ENCODE measurements around the gene EBF4.
"Not testable (repeated sequence)": the region's sequence is repeated elsewhere in the genome, so short reads cannot be mapped to it uniquely, and the experiment has no call there.

Gene EBF4

DNA sequence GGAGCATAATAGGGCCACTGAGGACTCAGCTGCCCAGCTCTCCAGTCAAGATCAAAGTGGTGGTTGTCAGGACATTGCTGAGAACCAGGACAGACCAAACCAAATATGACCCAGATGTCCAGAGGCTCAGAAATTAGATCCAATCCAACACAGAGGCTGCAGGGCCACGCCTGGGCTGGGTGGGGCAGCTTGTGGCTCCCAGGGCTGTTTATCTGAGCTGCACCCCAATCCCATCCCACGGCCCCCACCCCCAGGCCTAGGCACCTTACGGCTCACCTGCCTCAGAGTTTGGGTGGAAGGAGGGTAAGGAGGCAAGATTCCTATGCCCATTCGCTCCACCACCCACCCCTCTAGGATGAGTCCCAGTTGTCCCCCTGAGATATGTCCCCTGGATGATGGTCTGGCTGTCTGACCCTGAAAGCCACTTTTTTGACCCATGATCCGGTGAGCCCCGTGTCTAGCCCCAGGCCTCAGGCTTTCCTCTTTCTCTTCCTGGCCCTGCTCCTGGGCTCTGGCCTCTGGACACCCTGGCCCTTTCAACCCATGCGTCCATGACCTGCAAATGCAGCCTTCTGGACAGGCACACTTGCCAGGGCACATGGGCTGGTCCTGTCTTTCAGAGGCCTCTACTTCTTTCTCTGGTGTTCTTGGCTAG is 67.8 kb downstream of the EBF4 start:
- no peak for DNase-seq

DNA sequence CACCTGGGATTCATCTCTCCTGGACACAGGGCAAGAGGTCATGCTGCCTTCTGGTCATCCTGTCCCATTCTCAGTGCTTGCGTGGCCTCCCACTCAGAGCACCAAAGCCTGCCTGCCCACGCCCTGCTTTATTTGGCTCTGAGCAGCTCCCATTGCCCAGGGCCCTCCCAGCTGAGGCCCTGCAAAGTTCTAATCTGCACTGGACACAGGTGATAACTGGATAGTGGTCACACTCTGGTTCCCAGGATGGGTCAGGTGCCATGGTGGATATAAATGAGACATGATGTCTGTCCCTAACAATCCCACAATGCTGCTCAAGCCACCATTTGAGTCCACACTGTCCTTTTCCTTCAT is 68.3 kb downstream of the EBF4 start:
- no peak for DNase-seq

DNA sequence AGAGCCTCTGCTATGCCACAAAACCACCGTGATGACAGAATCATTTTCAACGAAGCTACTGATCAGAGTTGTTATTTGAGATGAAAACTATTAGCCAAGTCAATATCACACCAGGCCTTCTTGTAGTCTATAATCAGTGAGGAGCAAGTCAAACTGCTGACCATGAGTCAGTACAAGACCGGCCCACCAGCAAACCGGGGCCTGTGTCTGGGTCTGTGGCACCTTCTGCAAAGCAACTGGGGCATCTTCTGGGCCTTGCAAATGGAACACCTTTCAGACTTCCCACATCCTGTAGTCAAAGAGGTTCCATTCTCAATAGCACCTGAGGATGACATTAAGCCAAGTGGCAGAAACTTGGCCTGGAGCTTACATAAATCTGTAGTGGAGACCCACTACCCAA is 69.3 kb downstream of the EBF4 start:
- DNase-seq = no peak

DNA sequence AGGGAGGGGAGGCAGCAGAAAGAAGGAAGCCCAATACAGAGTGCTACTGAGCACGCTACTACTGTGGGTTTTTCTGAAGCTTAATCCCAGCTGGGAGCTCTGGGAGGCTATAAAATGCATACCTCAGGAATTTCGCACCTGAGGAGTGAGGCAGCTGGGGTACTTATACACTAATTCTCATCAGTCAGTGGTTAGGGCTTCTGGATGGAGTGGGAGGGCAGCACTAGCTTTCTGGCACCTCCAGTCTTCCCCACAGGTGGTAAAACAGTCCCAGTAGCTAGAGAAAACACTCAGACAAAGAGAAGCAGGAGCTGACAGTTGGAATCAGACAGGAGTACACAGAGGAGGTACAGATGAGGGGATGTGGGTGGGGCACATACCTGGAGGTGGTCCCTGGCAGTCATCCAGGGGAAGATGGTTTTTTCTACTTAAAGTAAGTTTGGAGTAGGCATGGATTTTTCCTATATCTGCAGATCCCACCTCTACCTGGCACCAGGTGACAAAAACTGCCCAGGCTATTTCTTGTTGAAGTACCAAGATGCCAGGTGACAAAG is 70.1 kb downstream of the EBF4 start:
- no peak for DNase-seq

DNA sequence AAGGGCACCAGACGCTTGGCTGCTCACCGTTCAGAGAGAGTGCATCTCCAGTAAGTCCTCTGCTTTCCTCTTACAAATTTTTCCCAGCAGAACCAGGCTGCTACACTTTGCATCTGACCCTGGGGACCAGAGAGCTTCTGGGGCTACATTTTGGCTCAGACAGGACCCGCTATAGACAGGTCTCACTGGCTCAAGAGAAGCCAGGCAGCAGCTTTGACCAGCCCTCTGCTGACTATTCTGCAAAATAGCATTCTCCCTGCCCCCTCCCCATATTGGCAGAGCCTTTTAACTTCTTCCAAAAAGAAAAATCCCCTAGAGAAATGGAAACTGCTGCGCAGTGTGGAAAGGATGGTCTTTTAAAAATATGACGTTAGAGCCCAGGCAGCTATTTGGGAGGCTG is 70.6 kb downstream of the EBF4 start:
- no peak for DNase-seq

DNA sequence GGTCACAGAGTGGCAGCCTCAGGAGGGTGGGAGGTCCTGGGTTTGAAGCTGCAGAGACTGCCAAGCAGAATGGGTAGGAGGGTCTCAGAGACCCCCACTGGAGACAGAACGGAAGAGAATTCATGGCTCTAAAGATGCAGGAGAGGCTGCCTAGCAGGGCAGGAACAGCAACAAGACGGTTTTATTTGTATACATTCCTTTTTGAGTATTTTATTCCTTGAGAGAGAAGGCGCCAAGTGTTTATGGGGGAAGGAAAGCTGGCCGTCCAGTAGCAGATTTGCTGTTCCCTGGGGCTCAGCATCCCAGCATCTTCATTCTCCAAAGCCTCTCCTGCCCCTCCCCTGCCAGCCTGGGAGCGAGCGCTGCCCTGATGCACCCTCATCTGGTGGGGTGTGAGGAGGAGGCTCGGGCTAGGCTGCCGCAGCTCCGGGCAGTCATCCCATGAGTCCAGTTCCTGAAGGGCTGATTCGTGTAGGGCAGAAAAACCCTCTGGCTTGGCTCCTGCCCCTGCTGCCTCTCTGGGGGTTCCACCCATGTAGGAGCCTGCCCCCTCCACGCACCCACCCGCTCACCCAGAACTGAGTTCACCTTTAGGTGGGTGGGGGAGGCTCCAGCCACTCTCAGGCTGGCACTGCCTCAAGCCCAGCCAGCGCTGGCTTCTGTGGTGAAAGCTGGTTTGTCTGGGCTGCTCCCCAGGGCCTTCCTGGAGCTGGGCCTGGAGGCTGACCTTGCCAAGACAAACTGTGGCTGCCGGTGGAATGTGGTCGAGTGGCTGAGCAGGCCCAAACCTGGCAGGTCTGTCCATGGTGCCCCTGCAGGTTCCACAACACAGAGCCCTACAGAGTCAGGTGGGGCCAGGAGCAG is 75.4 kb downstream of the EBF4 start:
- DNase-seq = no peak

DNA sequence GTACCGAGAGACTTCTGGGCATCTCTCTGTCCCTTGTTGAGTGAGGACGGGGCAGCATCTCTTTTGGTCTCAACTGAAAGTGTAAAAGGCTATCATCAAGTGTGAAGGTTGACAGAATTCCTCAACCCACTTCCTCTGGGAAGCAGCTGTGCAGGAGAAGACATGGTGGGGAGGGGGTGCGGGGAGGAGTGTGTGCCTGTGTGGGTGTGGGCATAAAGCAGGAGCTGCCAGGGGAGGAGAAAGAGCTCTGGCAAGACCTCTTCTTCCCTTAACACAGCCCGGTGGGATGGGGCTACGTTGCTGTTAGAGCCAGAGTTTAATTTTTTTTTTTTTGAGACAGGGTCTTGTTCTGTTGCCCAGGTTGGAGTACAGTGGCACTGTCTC is 76.0 kb downstream of the EBF4 start:
- DNase-seq = no peak

DNA sequence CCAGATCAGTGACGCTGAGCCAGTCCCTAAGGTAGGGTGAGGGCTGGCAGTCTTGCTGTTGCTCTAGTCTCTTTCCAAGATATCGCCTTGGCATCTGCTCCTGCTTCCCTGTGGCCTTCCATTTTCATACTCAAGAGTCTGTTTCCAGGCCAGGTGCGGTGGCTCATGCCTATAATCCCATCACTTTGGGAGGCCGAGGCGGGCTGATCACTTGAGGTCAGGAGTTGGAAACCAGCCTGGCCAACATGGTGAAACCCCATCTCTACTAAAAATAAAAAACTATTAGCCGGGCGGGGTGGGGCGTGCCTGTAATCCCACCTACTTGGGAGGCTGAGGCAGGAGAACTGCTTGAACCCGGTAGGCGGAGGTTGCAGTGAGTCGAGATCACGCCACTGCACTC is 77.5 kb downstream of the EBF4 start:
- not testable (repeated sequence) for DNase-seq

DNA sequence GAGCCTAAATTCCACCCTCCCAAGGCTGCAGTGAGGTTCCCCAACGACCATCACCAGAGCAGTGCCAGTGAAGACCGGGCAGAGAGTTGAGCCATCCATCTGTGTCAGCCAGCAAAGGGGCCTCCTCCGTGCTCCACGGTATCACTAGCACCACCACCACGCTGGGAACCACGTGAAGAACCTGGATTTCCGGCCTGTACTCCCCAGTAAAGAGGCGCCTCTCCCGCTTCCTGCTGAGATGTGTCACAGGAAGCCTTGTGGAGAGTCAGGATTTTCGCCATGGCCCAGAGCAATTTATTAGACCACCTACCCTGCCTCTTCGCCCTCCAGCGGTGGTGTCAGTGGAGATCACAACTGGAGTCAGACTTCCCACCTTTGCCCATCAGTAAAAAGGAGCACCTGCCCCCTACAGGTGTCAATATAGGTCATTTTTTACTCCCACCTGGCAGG is 79.1 kb downstream of the EBF4 start:
- no peak for DNase-seq

DNA sequence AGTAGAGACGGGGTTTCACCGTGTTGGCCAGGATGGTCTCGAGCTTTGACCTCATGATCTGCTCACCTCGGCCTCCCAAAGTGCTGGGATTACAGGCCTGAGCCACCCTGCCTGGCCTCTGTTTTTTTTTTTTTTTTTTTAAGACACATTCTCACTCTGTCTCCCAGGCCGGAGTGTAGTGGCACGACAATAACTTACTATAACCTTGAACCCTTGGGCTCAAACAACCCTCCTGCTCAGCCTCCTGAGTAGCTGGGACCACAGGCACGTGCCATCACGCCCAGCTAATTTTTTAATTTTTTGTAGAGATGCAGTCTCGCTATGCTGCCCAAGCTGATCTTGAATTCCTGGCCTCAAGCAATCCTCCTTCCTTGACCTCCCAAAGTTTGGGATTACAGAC is 81.2 kb downstream of the EBF4 start:
- DNase-seq = no peak

DNA sequence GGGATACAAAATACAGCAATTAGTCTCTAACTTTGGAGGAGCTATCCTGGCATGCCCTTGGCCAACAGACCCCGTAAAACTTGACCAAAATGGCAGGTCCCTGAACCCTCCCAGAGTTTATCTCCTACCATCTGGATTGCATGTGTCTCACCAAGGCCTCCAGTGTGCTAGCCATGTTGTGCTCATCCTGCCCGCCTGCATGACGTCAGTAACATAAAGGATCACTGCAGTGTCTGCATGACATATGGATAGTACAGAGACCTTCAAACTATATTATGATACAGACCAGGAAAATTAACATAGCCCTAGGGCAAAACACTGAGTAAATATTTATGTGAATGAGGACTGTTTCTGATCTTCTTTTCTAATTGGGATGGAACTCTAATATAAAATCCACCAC is 82.6 kb downstream of the EBF4 start:
- DNase-seq = no peak

DNA sequence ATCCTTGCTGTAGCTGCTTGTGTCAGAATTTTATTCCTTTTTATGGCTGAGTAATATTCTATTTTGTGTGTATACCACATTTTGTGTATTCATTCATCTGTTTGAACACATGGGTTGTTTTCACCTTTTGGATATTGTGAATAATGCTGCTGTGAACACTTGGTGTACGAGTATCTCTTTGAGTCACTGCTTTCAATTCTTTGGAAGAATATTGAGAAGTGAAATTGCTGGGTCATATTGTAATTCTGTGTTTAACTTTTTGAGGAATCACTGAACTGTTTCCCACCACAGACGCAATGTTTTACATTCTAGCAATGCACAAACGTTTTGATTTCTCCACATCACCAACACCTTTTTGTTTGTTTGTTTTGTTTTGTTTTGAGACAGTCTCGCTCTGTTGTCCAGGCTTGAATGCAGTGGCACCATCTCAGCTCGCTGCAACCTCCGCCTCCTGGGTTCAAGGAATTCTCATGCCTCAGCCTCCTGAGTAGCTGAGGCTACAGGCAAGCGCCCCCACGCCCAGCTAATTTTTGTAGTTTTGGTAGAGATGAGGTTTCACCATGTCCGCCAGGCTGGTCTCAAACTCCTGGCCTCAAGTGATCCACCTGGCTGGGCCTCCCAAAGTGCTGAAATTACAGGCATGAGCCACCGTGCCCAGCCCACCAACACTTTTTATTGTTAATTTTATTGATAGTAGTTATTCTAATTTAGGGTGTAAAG is 86.2 kb downstream of the EBF4 start:
- no peak for DNase-seq

DNA sequence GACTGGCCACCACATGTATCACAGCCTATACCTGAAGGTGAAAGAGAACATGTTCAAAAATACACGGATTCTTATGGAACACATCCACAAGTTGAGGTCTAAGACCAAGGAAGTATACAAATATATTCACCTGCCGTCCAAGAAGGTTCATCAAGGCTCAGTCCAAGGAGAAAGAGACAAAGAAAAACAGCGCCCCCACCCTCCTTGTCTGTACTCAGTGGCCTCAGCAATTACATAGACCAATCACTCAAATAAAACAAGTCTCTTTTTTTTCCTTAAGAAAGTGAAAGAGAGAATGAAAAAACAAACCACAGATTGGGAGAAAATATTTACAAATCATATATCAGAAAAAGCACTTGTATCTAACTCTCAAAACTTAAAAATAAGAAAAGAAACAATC is 88.4 kb downstream of the EBF4 start:
- DNase-seq = no peak

DNA sequence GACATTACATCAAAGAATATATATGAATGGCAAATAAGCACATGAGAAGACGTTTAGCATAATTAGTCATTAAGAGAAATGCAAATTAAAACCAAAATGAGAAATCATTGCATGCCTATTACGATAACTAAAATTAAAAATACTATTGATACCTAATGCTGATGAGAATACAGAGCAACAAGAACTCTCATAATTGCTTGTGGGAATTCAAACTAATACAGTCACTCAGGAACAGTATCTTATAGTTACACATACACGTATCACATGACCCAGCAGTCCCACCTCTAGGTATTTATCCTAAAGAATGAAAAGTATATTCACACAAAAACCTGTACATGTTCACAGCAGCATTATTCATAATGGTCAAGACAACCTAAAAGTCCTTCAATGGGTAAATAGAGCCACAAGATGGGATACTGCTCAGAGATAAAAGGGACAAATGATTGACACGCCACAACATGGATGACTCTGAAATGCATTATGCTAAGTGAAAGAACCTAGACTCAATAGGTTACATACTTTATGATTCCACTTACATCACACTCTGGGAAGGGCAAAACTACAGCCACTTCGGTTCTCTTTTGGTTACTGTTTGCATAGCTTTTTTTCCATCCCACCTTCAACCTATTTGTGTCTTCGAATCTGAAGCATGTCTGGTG is 91.5 kb downstream of the EBF4 start:
- no peak for DNase-seq

DNA sequence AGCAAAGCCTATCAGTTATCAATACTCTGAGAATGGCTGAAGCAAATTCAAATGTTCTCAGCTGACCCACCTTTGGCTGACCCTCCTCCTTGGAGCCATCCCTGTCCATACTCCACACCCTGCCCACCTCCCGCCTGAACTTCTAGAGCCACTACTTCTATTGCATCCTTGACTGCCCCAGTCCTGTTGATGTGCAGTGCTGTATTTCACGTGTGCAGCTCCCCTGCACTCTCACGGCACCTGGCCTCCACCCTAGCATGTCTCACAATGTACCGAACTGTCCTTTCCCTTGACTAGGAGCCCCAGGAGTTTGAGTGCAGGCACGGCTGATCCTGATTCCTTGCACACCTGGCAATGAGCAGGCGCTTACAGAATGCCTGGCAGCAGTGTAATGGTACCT is 100.9 kb downstream of the EBF4 start:
- DNase-seq = no peak

DNA sequence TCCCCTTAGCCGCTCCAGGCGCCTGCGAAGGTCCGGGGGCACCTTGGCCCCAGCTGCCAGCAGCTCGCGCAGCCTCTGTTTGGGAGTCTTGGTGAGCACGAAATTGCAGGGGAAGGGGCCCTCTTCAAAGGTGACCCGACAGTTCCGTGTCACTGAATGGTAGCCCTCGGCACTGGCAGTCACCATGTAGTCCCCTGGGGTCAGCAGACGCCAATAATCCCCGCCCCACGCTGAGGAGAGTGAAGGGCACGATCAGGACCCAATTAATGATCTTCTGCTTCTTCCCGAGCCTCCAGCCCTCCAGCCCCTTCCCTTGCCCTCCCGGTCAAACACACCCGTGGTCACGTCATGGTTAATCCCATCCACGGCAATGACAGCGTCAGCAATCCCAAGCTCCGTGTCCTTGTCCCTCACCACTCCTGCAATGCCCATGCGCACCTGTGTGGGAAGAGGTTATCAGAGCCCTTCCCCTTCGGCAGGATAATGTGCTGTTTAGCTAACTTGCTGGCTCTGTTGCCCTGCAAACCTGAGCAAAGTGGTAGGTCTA is 101.7 kb downstream of the EBF4 start:
- DNase-seq = no peak

DNA sequence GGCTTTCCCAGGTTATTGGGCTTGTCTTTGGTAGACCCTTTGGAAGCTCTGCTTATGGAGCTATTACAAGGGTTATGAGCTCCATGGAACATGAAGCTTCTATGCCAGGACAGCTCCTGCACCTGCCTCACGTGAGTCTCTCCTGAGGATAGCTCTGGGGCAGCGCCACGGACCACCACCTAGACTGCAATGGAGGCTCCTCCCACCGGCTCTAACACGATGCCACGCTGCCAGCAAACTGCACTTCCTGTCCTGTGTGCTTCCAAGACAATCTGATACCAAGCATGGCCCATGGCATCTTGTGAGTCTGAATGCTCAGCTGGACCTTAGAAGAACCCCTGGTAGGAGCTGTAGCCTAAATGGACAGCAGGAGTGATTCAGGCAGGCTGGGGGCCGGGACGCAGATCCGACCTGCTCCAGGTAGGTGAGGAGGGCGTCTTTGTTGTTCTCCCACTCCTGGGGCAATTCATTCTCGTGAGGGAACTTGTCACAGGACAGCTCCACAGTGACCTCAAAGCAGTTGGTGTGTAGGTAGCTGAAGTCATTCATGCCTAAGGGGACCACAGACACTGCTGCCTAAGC is 102.4 kb downstream of the EBF4 start:
- DNase-seq = no peak

DNA sequence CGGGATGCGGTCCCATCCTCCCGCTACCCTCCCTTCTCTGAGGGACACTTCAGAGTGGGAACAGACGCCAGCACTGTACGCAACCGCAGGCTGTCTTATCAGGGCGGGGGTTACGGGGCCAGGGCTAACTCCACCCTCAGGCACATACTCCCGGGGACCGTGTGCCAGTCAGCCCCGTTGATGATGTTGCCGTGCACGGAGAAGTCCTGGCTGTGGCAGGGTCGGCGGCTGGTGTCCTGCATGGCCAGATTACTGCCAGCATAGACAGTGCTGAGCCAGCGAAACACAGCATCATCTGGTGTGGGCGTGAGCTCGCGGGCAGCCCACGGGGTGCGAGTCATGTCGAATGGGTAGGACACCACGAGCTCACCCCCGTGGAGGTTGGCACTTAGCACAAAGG is 102.9 kb downstream of the EBF4 start:
- DNase-seq = no peak

DNA sequence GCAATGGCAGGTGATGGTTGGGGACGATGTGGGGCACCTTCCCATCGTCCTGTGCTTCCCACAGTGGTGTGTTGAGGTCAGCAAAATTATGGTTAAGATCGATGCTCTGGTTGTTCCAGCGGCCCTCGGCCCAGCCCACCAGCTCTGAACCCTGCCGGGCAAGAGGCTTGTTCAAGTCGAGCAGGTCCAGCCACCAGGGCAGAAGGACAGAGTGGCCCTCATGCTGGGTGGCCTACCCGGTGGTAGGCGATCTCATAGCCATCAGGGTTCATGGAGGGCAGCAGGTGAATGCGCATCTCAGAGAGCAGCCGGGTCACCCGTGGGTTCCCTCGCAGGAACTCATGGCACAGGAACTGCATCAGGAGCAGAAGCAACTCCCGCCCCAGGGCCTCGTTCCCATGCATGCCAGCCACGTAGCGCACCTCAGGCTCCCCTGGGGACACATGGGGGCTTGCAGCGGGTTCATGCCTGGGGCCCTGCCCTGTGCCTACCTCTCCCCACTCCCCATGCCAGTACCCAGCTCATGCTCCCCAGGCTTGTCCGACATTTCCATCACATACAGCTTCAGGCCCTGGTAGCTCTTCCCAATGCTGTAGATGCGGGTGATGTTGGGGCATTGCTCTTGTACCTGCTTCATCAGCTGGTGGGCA is 103.6 kb downstream of the EBF4 start:
- no peak for DNase-seq

DNA sequence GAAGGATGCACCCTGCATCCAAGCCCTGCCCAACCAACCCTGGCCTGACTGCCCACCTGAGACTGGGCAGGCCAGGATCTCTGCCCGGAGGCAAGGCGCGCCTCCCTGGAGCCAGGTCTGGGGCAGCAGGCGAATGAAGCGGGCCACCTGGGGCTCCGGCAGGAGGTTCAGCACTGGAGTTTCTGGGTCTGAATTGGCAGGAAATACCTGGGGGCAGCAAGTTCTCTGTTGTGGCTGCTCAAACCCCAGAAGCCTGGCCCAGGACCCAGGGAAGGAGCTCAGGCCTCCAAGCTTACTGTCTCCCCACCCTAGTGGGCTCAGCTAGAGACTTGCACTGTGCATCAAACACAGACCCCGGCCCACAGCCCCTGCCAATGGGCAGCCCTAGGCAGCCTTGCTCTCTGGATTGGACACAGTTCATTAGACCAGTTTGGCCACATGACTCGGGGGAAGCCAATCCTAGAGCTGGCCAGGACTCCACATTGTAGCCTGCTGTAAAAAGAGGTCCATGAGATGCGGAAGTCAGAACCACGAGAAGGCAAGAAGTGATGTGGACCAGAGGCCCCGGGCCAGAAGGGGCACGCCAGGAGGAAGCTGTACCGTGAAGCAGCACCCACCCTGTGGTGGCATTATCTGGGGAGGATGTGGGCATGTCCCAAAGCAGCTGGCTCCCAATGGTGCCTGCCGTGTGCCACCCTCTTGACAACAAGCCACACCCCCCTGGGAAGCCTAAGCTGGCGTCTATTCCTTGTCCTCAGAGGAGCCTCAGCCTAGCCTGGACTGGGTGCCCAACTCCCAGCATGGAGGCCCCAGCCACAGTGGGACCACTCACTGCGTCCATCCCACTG is 104.8 kb downstream of the EBF4 start:
- DNase-seq = no peak
